H9 (cell line): ENCODE results near the gene CDH18. TPM values are rescaled to one million over a fixed set of nuclear protein-coding genes. Genes with fewer than 3 reads are reported as not detected.

Source experiments
- DNase-seq: peaks from one replicate; pipeline ENCODE4 v3.0.0-alpha.2; 2017
- H2AFZ ChIP-seq: one replicate; pipeline ENCODE4 v1.6.1; 2013; ENCODE audit warnings: mild to moderate bottlenecking, low read length, control low read depth, moderate library complexity
- H2AK5ac ChIP-seq: 2 replicates; pipeline ENCODE4 v1.6.1; 2013; ENCODE audit warnings: low read length, control low read depth, mixed read lengths; ENCODE audit not compliant: insufficient read length
- H2BK120ac ChIP-seq: one replicate; pipeline ENCODE4 v1.6.1; 2013; ENCODE audit warnings: low read depth, mild to moderate bottlenecking, low read length, control low read depth, inconsistent platforms; ENCODE audit not compliant: poor library complexity, severe bottlenecking
- H2BK12ac ChIP-seq: 2 replicates; pipeline ENCODE4 v1.6.1; 2013; ENCODE audit warnings: low read length, control low read depth, mixed read lengths, low read depth; ENCODE audit not compliant: insufficient read length
- H2BK15ac ChIP-seq: 2 replicates; pipeline ENCODE4 v1.6.1; 2013; ENCODE audit warnings: low read depth, low read length, control low read depth
- H2BK20ac ChIP-seq: one replicate; pipeline ENCODE4 v1.6.1; 2013; ENCODE audit warnings: low read depth, mild to moderate bottlenecking, low read length, control low read depth, inconsistent platforms; ENCODE audit not compliant: poor library complexity, severe bottlenecking
- H2BK5ac ChIP-seq: 2 replicates; pipeline ENCODE4 v1.6.1; 2013; ENCODE audit warnings: low read length, control low read depth, mixed read lengths; ENCODE audit not compliant: insufficient read length
- H3K14ac ChIP-seq: 2 replicates; pipeline ENCODE4 v1.6.1; 2013; ENCODE audit warnings: low read length, control low read depth; ENCODE audit not compliant: insufficient read depth
- H3K18ac ChIP-seq: 2 replicates; pipeline ENCODE4 v1.6.1; 2013; ENCODE audit warnings: low read depth, mild to moderate bottlenecking, mixed read lengths, low read length, control low read depth; ENCODE audit not compliant: insufficient read length
- H3K23ac ChIP-seq: 2 replicates; pipeline ENCODE4 v1.6.1; 2013; ENCODE audit warnings: low read length, control low read depth, mixed read lengths, low read depth; ENCODE audit not compliant: insufficient read length
- H3K23me2 ChIP-seq: 2 replicates; pipeline ENCODE4 v1.6.1; 2013; ENCODE audit warnings: low read depth, mild to moderate bottlenecking, mixed read lengths, low read length, control low read depth; ENCODE audit not compliant: insufficient read length, poor library complexity, severe bottlenecking
- H3K27ac ChIP-seq: 2 replicates; pipeline ENCODE4 v1.5.1; 2013; ENCODE audit warnings: low read length, control low read depth, mixed read lengths, low read depth; ENCODE audit not compliant: insufficient read length
- H3K27me3 ChIP-seq: 2 replicates; pipeline ENCODE4 v1.6.1; 2013; ENCODE audit warnings: low read length, control low read depth, inconsistent platforms; ENCODE audit not compliant: insufficient read depth
- H3K4ac ChIP-seq: 2 replicates; pipeline ENCODE4 v1.6.1; 2013; ENCODE audit warnings: low read depth, mild to moderate bottlenecking, control low read depth, inconsistent platforms, low read length, moderate library complexity
- H3K4me1 ChIP-seq: 2 replicates; pipeline ENCODE4 v1.6.1; 2013; ENCODE audit warnings: low read length, control low read depth, inconsistent platforms; ENCODE audit not compliant: insufficient read depth
- H3K4me2 ChIP-seq: 2 replicates; pipeline ENCODE4 v1.6.1; 2013; ENCODE audit warnings: low read length, control low read depth, mixed read lengths; ENCODE audit not compliant: insufficient read length, insufficient read depth
- H3K56ac ChIP-seq: 2 replicates; pipeline ENCODE4 v1.6.1; 2013; ENCODE audit warnings: low read depth, mild to moderate bottlenecking, mixed read lengths, low read length, control low read depth; ENCODE audit not compliant: insufficient read length
- H3K79me1 ChIP-seq: 2 replicates; pipeline ENCODE4 v1.6.1; 2013; ENCODE audit warnings: low read depth, mild to moderate bottlenecking, moderate library complexity, low read length, control low read depth, inconsistent platforms; ENCODE audit not compliant: insufficient read depth, poor library complexity, severe bottlenecking
- H3K79me2 ChIP-seq: 2 replicates; pipeline ENCODE4 v1.6.1; 2013; ENCODE audit warnings: low read length, control low read depth, inconsistent platforms; ENCODE audit not compliant: insufficient read depth
- H3K9ac ChIP-seq: 2 replicates; pipeline ENCODE4 v1.6.1; 2013; ENCODE audit warnings: low read length, control low read depth, mixed read lengths; ENCODE audit not compliant: insufficient read length; ENCODE audit errors: extremely low read depth
- H3K9me3 ChIP-seq: one replicate; pipeline ENCODE4 v1.6.1; 2013; ENCODE audit warnings: low read depth, low read length, inconsistent platforms; ENCODE audit not compliant: control insufficient read depth
- H3T11ph ChIP-seq: one replicate; pipeline ENCODE4 v1.6.1; 2013; ENCODE audit warnings: mild to moderate bottlenecking, low read length, control low read depth, inconsistent platforms
- H4K20me1 ChIP-seq: one replicate; pipeline ENCODE4 v1.6.1; 2013; ENCODE audit not compliant: control insufficient read depth, insufficient read length, insufficient read depth
- H4K5ac ChIP-seq: 2 replicates; pipeline ENCODE4 v1.6.1; 2013; ENCODE audit warnings: low read depth, mild to moderate bottlenecking, mixed read lengths, low read length, control low read depth; ENCODE audit not compliant: insufficient read length
- H4K8ac ChIP-seq: replicated peaks from 2 replicates; pipeline ENCODE4 v1.6.1; 2013; ENCODE audit warnings: low read length, control low read depth, mixed read lengths, low read depth; ENCODE audit not compliant: insufficient read length
- H4K91ac ChIP-seq: 2 replicates; pipeline ENCODE4 v1.6.1; 2013; ENCODE audit warnings: low read depth, mild to moderate bottlenecking, moderate library complexity, mixed read lengths, low read length, control low read depth; ENCODE audit not compliant: insufficient read length
- H3K27ac Mint-ChIP-seq, 3 experiments: 2 replicates in 2 of 3; 3 replicates in 1 of 3; pipeline ENCODE4 v1.8.0; 2020 to 2021; ENCODE audit warnings: mixed read lengths in 3 of 3, mild to moderate bottlenecking in 1 of 3, moderate library complexity in 1 of 3
- H3K27me3 Mint-ChIP-seq: 2 replicates; pipeline ENCODE4 v1.8.0; 2021; ENCODE audit warnings: low read depth, mild to moderate bottlenecking, moderate library complexity, mixed read lengths
- H3K36me3 Mint-ChIP-seq, 3 experiments: 2 replicates in 2 of 3; 3 replicates in 1 of 3; pipeline ENCODE4 v1.8.0; 2020 to 2021; ENCODE audit warnings: low read depth in 3 of 3, mixed read lengths in 3 of 3; ENCODE audit not compliant: insufficient read depth in 1 of 3
- H3K4me1 Mint-ChIP-seq, 2 experiments: 2 replicates each; pipeline ENCODE4 v1.8.0; 2020; ENCODE audit warnings: mixed read lengths in 2 of 2
- H3K4me3 Mint-ChIP-seq, 2 experiments: 2 replicates in 1 of 2; 3 replicates in 1 of 2; pipeline ENCODE4 v1.8.0; 2020 to 2021; ENCODE audit warnings: mild to moderate bottlenecking in 2 of 2, mixed read lengths in 2 of 2, moderate library complexity in 1 of 2
- H3K9me3 Mint-ChIP-seq, 2 experiments: 2 replicates in 1 of 2; 3 replicates in 1 of 2; pipeline ENCODE4 v1.8.0; 2020; ENCODE audit warnings: mild to moderate bottlenecking in 2 of 2, mixed read lengths in 2 of 2, moderate library complexity in 1 of 2
- WGBS: extraction: QIAGEN DNeasy Blood & Tissue Kit; methylation state at CpG from one replicate; pipeline ENCODE4 v1.1.7; 2013; ENCODE audit warnings: missing lambda C conversion rate, low lambda C conversion rate, mixed read lengths; ENCODE audit not compliant: insufficient read length; ENCODE audit errors: extremely low coverage; 5-methylcytosine and 5-hydroxymethylcytosine counted together
- total RNA-seq: library from RNA; stranded (reverse); gene quantifications from 2 replicates; pipeline ENCODE4 v1.2.1, GENCODE V29; 2021
- TF ChIP-seq, protein P1 (sequence below): fragments of 200-600 bp; sonication (generic); conservative IDR thresholded peaks from 3 replicates; pipeline ENCODE4 v1.8.0; 2021; ENCODE audit warnings: antibody characterized with exemption, mild to moderate bottlenecking

Gene CDH18
- total RNA-seq, 1 experiment from 2014 or later: not detected

GRCh38 chr5:19753579-19753978 lies 234.4 kb downstream of the CDH18 start:
- TF ChIP-seq, protein P1, sequence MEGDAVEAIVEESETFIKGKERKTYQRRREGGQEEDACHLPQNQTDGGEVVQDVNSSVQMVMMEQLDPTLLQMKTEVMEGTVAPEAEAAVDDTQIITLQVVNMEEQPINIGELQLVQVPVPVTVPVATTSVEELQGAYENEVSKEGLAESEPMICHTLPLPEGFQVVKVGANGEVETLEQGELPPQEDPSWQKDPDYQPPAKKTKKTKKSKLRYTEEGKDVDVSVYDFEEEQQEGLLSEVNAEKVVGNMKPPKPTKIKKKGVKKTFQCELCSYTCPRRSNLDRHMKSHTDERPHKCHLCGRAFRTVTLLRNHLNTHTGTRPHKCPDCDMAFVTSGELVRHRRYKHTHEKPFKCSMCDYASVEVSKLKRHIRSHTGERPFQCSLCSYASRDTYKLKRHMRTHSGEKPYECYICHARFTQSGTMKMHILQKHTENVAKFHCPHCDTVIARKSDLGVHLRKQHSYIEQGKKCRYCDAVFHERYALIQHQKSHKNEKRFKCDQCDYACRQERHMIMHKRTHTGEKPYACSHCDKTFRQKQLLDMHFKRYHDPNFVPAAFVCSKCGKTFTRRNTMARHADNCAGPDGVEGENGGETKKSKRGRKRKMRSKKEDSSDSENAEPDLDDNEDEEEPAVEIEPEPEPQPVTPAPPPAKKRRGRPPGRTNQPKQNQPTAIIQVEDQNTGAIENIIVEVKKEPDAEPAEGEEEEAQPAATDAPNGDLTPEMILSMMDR: no peak
- Histone ChIP-seq H3K27ac (no peak overlapping the region), H3K9ac (no peak overlapping the region), H2BK120ac (no peak overlapping the region), H2BK15ac (no peak overlapping the region), H4K91ac (no peak overlapping the region), H3K79me2 (no peaks in the 10 kb centered on the region), H3K18ac (no peak overlapping the region), H3K56ac (no peak overlapping the region), H2BK20ac (no peak overlapping the region), H2BK5ac (no peak overlapping the region), H3T11ph (no peak overlapping the region), H2BK12ac (no peak overlapping the region), H3K4me1 (no peaks in the 10 kb centered on the region), H3K14ac (no peak overlapping the region), H3K4me2 (no peak overlapping the region), H2AFZ (no peak overlapping the region), H4K20me1 (no peaks in the 10 kb centered on the region), H3K4ac (no peak overlapping the region), H2AK5ac (no peak overlapping the region), H4K5ac (no peak overlapping the region), H3K79me1 (no peaks in the 10 kb centered on the region), H4K8ac (no peak overlapping the region), H3K9me3 (no peaks in the 10 kb centered on the region), H3K23me2 (no peaks in the 10 kb centered on the region), H3K23ac (no peak overlapping the region), H3K27me3 (no peaks in the 10 kb centered on the region)
- no CpG with 5 or more reads among the region's 2 CpGs for WGBS
- H3K27me3 Mint-ChIP-seq: no peaks in the 10 kb centered on the region
- no peak overlapping the region for H3K27ac Mint-ChIP-seq
- H3K4me3 Mint-ChIP-seq: no peak overlapping the region
- peaks cover 11 to 30% (median 26%) of the 10 kb centered on the region in 3 experiments for H3K36me3 Mint-ChIP-seq
- DNase-seq: no peak
- peaks cover 16 to 21% of the 10 kb centered on the region in 2 experiments for H3K9me3 Mint-ChIP-seq
- peaks cover 2 to 3% of the 10 kb centered on the region in 2 experiments; a peak in 3 of 4 replicates for H3K4me1 Mint-ChIP-seq
